Liver (tissue), 9 donors: ENCODE results near the gene COL23A1. TPM values are rescaled to one million over a fixed set of nuclear protein-coding genes. Genes with fewer than 3 reads are reported as not detected.

Experiments
- DNase-seq: peaks from one replicate; pipeline ENCODE4 v3.0.0-alpha.2; 2017; ENCODE audit warnings: low spot score
- H3K27ac ChIP-seq, 2 donors: one replicate each; pipeline ENCODE4 v1.7.0; 2013; ENCODE audit warnings: inconsistent platforms in 2 of 2, low read length in 2 of 2, control low read depth in 1 of 2, low read depth in 1 of 2, mild to moderate bottlenecking in 1 of 2
- H3K27me3 ChIP-seq, 4 donors: one replicate each; pipeline versions ENCODE4 v1.6.1 to v1.7.0; 2013; ENCODE audit warnings: low read length in 3 of 4, inconsistent platforms in 1 of 4, mild to moderate bottlenecking in 1 of 4, moderate library complexity in 1 of 4; ENCODE audit not compliant: control insufficient read depth in 4 of 4, insufficient read depth in 4 of 4
- H3K36me3 ChIP-seq, 4 donors: one replicate each; pipeline versions ENCODE4 v1.6.1 to v1.7.0; 2013; ENCODE audit warnings: low read length in 3 of 4, mild to moderate bottlenecking in 3 of 4, low read depth in 1 of 4, moderate library complexity in 1 of 4; ENCODE audit not compliant: control insufficient read depth in 4 of 4, insufficient read depth in 3 of 4
- H3K4me1 ChIP-seq, 4 donors: one replicate each; pipeline versions ENCODE4 v1.6.1 to v1.7.0; 2013; ENCODE audit warnings: low read length in 3 of 4, mild to moderate bottlenecking in 3 of 4, moderate library complexity in 1 of 4; ENCODE audit not compliant: control insufficient read depth in 4 of 4, insufficient read depth in 4 of 4
- H3K4me3 ChIP-seq, 3 donors: one replicate each; pipeline versions ENCODE4 v1.6.1 to v1.7.0; 2013; ENCODE audit warnings: low read length in 3 of 3, control low read depth in 1 of 3, low read depth in 1 of 3, mild to moderate bottlenecking in 1 of 3
- H3K9ac ChIP-seq, 2 donors: one replicate each; pipeline ENCODE4 v1.7.0; 2013; ENCODE audit warnings: low read length in 2 of 2, mild to moderate bottlenecking in 2 of 2, moderate library complexity in 2 of 2, control low read depth in 1 of 2, low read depth in 1 of 2
- H3K9me3 ChIP-seq, 4 donors: one replicate each; pipeline versions ENCODE4 v1.6.1 to v1.7.0; 2013; ENCODE audit warnings: low read length in 3 of 4; ENCODE audit not compliant: control insufficient read depth in 4 of 4
- ATF3 ChIP-seq: IDR thresholded peaks from 2 replicates; pipeline ENCODE4 v1.6.1; 2016; ENCODE audit warnings: antibody characterized with exemption
- CTCF ChIP-seq: fragments of 150-350 bp; IDR thresholded peaks from 2 replicates; pipeline ENCODE4 v1.5.1; 2017; ENCODE audit warnings: improper control_type of control experiment, low read depth, low read length; ENCODE audit not compliant: missing input control
- EGR1 ChIP-seq, 2 donors: IDR thresholded peaks; 2 replicates each; pipeline ENCODE4 v1.6.1; 2016 to 2018; ENCODE audit warnings: antibody characterized with exemption in 2 of 2, low read depth in 2 of 2
- FOXA1 ChIP-seq: IDR thresholded peaks from 2 replicates; pipeline ENCODE4 v1.6.1; 2016; ENCODE audit warnings: antibody characterized with exemption
- FOXA2 ChIP-seq: IDR thresholded peaks from 2 replicates; pipeline ENCODE4 v1.6.1; 2016; ENCODE audit warnings: antibody characterized with exemption
- HNF4A ChIP-seq, 2 donors: conservative IDR thresholded peaks; 2 replicates each; pipeline ENCODE4 v1.6.1; 2016; ENCODE audit warnings: antibody characterized with exemption in 2 of 2, mild to moderate bottlenecking in 2 of 2
- HNF4G ChIP-seq: IDR thresholded peaks from 2 replicates; pipeline ENCODE4 v1.6.1; 2016; ENCODE audit warnings: antibody characterized with exemption
- MAX ChIP-seq: IDR thresholded peaks from 2 replicates; pipeline ENCODE4 v1.6.1; 2016; ENCODE audit warnings: antibody characterized with exemption
- NR2F2 ChIP-seq: IDR thresholded peaks from 2 replicates; pipeline ENCODE4 v1.6.1; 2016; ENCODE audit warnings: antibody characterized with exemption
- RAD21 ChIP-seq, 2 donors: IDR thresholded peaks; 2 replicates each; pipeline ENCODE4 v1.6.1; 2016; ENCODE audit warnings: antibody characterized with exemption in 2 of 2, mild to moderate bottlenecking in 2 of 2
- REST ChIP-seq: IDR thresholded peaks from 2 replicates; pipeline ENCODE4 v1.6.1; 2016; ENCODE audit warnings: antibody characterized with exemption, mild to moderate bottlenecking
- SP1 ChIP-seq: IDR thresholded peaks from 2 replicates; pipeline ENCODE4 v1.6.1; 2018; ENCODE audit warnings: antibody characterized with exemption, mild to moderate bottlenecking
- YY1 ChIP-seq: IDR thresholded peaks from 2 replicates; pipeline ENCODE4 v1.6.1; 2016; ENCODE audit warnings: antibody characterized with exemption, mild to moderate bottlenecking
- ZBTB33 ChIP-seq: IDR thresholded peaks from 2 replicates; pipeline ENCODE4 v1.6.1; 2016; ENCODE audit warnings: antibody characterized with exemption
- WGBS: extraction: QIAGEN DNeasy Blood & Tissue Kit; methylation state at CpG from one replicate; pipeline ENCODE4 v1.1.7; 2013; 5-methylcytosine and 5-hydroxymethylcytosine counted together
- polyA plus RNA-seq, 2 donors: library from polyadenylated mRNA; stranded (reverse) in 1 of 2; unstranded in 1 of 2; fragments of 200-250 nt in 1 of 2; fragments of >200 nt in 1 of 2; fragmentation: Nextera tagmentation in 1 of 2; extraction: Ambion mirVana in 1 of 2; gene quantifications; one replicate each; pipeline versions ENCODE4 v1.2.1 to v1.2.3, GENCODE V29; 2013 to 2015
- total RNA-seq, 2 donors: library from RNA; depleted of rRNA; stranded (reverse); fragments of >200 nt; gene quantifications; one replicate each; pipeline ENCODE4 v1.2.3, GENCODE V29; 2014
- donor health status: healthy.
- donor health status: healthy.
- donor health status: healthy.
- donor health status: healthy.
- donor health status: healthy.

The COL23A1 gene
- total and polyA plus RNA-seq, 4 donors = 0.08 to 1.4 (median 0.27) TPM

- Histone ChIP-seq H3K4me3 (no peak overlapping the region), H3K4me1 (peaks cover 0 to 4% (median 0%) of the 10 kb centered on the region in 4 donors), H3K36me3 (no peaks in the 10 kb centered on the region), H3K27ac (no peak overlapping the region), H3K9me3 (no peaks in the 10 kb centered on the region), H3K27me3 (no peaks in the 10 kb centered on the region), H3K9ac (no peak overlapping the region)
- TF ChIP-seq FOXA2 (no peak), MAX (no peak), HNF4A (conservative IDR thresholded peaks at IDR 0.05) (no peak), RAD21 (IDR thresholded peaks at IDR 0.05) (no peak), ZBTB33 (no peak), ATF3 (no peak), HNF4G (no peak), NR2F2 (no peak)
- 66% methylated on average over 13 of the region's 13 CpGs for WGBS
- no peak for DNase-seq
Observed at GRCh38 chr5:178385496-178385890, 204.7 kb downstream of the COL23A1 start.

- H3K36me3 ChIP-seq = no peaks in the 10 kb centered on the region
- no peak overlapping the region for H3K9ac ChIP-seq
- no peak for DNase-seq
- peaks cover 0 to 4% (median 0%) of the 10 kb centered on the region in 4 donors for H3K4me1 ChIP-seq
- no peaks in the 10 kb centered on the region for H3K9me3 ChIP-seq
- TF ChIP-seq CTCF = no peak
- TF ChIP-seq ATF3 = no peak
- no peak for TF ChIP-seq REST
- no peak for TF ChIP-seq RAD21 (IDR thresholded peaks at IDR 0.05)
- no peak for TF ChIP-seq ZBTB33
- no peak for TF ChIP-seq YY1
- TF ChIP-seq FOXA1 = no peak
- TF ChIP-seq NR2F2 = no peak
- TF ChIP-seq SP1 = no peak
- TF ChIP-seq EGR1 (IDR thresholded peaks at IDR 0.05; ENCODE audit: low read depth in 2 of 2) = no peak
- WGBS = 87% methylated on average over 15 of the region's 15 CpGs
- no peak overlapping the region for H3K4me3 ChIP-seq
- H3K27me3 ChIP-seq = no peaks in the 10 kb centered on the region
- H3K27ac ChIP-seq = no peak overlapping the region
Observed at GRCh38 chr5:178384816-178385495, 205.2 kb downstream of the COL23A1 start.
